ENCODE data around the gene EIF1AX. TPM values are rescaled to one million over a fixed set of nuclear protein-coding genes. Genes with fewer than 3 reads are reported as not detected.

Gene EIF1AX
- total and polyA plus RNA-seq, 9 of the 15 experiments (the other 6 are each of a cell fraction or from before 2014, with no cell fraction given): 54.2 to 178 (median 73.5) TPM

DNA sequence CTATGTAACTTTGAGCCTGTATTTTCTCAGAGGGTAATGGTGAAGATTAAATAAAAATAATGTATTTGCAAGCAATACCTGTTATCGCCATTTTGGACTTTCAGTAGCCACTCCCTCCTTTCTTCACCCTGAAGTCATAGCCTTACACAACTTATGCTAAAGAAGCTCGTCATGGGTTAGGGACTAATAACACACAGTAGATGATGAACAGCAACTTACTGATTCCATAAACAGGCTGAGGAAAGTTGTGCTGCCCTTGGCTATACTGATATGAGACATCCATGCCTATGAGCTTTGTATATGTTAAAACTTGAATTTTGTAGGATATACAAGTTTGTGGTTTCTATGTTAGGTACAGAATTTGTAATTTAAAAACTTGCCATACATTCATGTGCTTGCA, 31.7 kb upstream of the EIF1AX start:
- ChIA-PET POLR2A (no interaction called here), CTCF (ENCODE audit: low intra/inter-chr PET ratio) (no interaction called here)
- Histone ChIP-seq H3K36me3 (ENCODE audit: control insufficient read depth, insufficient read depth, low read length) (peaks cover 68% of the 10 kb centered on the region; the same call in 2 of the 3 replicates), H3K4me2 (ENCODE audit: insufficient read depth, low read length) (no peak overlapping the region), H3K9me1 (ENCODE audit: control insufficient read depth, insufficient read depth, low read length) (no peaks in the 10 kb centered on the region), H3K79me2 (ENCODE audit: control insufficient read depth, insufficient read depth, low read length) (no peaks in the 10 kb centered on the region), H4K20me1 (replicated peaks; ENCODE audit: control insufficient read depth, insufficient read depth, low read length) (no peaks in the 10 kb centered on the region), H3K4me3 (no peak overlapping the region), H3K9ac (ENCODE audit: insufficient read depth in 1 of 2, low read depth in 2 of 2, low read length in 2 of 2) (no peak overlapping the region), H3K27ac (ENCODE audit: extremely low read depth, low read depth, low read length) (no peak overlapping the region), H3K27me3 (ENCODE audit: control insufficient read depth in 2 of 2, insufficient read depth in 2 of 2, low read length in 2 of 2) (no peaks in the 10 kb centered on the region), H3K9me3 (replicated peaks; ENCODE audit: control insufficient read depth, insufficient read depth, low read depth, low read length) (no peaks in the 10 kb centered on the region), H3K4me1 (replicated peaks in 1 of 2; ENCODE audit: control insufficient read depth in 2 of 2, insufficient read depth in 2 of 2, low read length in 2 of 2) (no peaks in the 10 kb centered on the region), H2AFZ (ENCODE audit: low read depth, low read length) (no peak overlapping the region)
- intact Hi-C loops (cut with micrococcal nuclease) (no loop called here), in situ Hi-C loops (cut with MboI) (no loop called here)
- ATAC-seq (no peak), FAIRE-seq (no peak), DNase-seq (ENCODE audit: extremely low read depth in 1 of 4, low spot score in 3 of 4) (no peak)
- no TSS peak for BruUV-seq (replicated peaks)
- WGBS (ENCODE audit: insufficient coverage, low coverage, missing lambda C conversion rate): 88% methylated on average over 2 of the region's 2 CpGs
- TF ChIP-seq PCBP1 (IDR thresholded peaks at IDR 0.05; ENCODE audit: low read depth, low read length, poor library complexity, severe bottlenecking) (no peak), MEIS2 (IDR thresholded peaks at IDR 0.05; ENCODE audit: partially characterized antibody) (no peak), ZNF830 (CRISPR knock-in tag; IDR thresholded peaks at IDR 0.05) (no peak), HDGF (IDR thresholded peaks at IDR 0.05) (no peak), U2AF1 (optimal IDR thresholded peaks at IDR 0.05; ENCODE audit: low read depth, low read length) (no peak), ZNF146 (CRISPR knock-in tag; IDR thresholded peaks at IDR 0.05; ENCODE audit: unreplicated experiment) (no peak), HDAC6 (IDR thresholded peaks at IDR 0.05; ENCODE audit: low read depth, low read length) (no peak), DPF2 (IDR thresholded peaks at IDR 0.05) (no peak), U2AF2 (optimal IDR thresholded peaks at IDR 0.05; ENCODE audit: low read depth, low read length) (no peak), SMAD1 (IDR thresholded peaks at IDR 0.05; ENCODE audit: low read depth, low read length, partially characterized antibody) (no peak), HNRNPLL (IDR thresholded peaks at IDR 0.05; ENCODE audit: low read depth, low read length, poor library complexity, severe bottlenecking) (no peak)
- TF ChIP-seq, protein P1, sequence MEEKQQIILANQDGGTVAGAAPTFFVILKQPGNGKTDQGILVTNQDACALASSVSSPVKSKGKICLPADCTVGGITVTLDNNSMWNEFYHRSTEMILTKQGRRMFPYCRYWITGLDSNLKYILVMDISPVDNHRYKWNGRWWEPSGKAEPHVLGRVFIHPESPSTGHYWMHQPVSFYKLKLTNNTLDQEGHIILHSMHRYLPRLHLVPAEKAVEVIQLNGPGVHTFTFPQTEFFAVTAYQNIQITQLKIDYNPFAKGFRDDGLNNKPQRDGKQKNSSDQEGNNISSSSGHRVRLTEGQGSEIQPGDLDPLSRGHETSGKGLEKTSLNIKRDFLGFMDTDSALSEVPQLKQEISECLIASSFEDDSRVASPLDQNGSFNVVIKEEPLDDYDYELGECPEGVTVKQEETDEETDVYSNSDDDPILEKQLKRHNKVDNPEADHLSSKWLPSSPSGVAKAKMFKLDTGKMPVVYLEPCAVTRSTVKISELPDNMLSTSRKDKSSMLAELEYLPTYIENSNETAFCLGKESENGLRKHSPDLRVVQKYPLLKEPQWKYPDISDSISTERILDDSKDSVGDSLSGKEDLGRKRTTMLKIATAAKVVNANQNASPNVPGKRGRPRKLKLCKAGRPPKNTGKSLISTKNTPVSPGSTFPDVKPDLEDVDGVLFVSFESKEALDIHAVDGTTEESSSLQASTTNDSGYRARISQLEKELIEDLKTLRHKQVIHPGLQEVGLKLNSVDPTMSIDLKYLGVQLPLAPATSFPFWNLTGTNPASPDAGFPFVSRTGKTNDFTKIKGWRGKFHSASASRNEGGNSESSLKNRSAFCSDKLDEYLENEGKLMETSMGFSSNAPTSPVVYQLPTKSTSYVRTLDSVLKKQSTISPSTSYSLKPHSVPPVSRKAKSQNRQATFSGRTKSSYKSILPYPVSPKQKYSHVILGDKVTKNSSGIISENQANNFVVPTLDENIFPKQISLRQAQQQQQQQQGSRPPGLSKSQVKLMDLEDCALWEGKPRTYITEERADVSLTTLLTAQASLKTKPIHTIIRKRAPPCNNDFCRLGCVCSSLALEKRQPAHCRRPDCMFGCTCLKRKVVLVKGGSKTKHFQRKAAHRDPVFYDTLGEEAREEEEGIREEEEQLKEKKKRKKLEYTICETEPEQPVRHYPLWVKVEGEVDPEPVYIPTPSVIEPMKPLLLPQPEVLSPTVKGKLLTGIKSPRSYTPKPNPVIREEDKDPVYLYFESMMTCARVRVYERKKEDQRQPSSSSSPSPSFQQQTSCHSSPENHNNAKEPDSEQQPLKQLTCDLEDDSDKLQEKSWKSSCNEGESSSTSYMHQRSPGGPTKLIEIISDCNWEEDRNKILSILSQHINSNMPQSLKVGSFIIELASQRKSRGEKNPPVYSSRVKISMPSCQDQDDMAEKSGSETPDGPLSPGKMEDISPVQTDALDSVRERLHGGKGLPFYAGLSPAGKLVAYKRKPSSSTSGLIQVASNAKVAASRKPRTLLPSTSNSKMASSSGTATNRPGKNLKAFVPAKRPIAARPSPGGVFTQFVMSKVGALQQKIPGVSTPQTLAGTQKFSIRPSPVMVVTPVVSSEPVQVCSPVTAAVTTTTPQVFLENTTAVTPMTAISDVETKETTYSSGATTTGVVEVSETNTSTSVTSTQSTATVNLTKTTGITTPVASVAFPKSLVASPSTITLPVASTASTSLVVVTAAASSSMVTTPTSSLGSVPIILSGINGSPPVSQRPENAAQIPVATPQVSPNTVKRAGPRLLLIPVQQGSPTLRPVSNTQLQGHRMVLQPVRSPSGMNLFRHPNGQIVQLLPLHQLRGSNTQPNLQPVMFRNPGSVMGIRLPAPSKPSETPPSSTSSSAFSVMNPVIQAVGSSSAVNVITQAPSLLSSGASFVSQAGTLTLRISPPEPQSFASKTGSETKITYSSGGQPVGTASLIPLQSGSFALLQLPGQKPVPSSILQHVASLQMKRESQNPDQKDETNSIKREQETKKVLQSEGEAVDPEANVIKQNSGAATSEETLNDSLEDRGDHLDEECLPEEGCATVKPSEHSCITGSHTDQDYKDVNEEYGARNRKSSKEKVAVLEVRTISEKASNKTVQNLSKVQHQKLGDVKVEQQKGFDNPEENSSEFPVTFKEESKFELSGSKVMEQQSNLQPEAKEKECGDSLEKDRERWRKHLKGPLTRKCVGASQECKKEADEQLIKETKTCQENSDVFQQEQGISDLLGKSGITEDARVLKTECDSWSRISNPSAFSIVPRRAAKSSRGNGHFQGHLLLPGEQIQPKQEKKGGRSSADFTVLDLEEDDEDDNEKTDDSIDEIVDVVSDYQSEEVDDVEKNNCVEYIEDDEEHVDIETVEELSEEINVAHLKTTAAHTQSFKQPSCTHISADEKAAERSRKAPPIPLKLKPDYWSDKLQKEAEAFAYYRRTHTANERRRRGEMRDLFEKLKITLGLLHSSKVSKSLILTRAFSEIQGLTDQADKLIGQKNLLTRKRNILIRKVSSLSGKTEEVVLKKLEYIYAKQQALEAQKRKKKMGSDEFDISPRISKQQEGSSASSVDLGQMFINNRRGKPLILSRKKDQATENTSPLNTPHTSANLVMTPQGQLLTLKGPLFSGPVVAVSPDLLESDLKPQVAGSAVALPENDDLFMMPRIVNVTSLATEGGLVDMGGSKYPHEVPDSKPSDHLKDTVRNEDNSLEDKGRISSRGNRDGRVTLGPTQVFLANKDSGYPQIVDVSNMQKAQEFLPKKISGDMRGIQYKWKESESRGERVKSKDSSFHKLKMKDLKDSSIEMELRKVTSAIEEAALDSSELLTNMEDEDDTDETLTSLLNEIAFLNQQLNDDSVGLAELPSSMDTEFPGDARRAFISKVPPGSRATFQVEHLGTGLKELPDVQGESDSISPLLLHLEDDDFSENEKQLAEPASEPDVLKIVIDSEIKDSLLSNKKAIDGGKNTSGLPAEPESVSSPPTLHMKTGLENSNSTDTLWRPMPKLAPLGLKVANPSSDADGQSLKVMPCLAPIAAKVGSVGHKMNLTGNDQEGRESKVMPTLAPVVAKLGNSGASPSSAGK (IDR thresholded peaks at IDR 0.05): no peak
- TF ChIP-seq, protein P2, sequence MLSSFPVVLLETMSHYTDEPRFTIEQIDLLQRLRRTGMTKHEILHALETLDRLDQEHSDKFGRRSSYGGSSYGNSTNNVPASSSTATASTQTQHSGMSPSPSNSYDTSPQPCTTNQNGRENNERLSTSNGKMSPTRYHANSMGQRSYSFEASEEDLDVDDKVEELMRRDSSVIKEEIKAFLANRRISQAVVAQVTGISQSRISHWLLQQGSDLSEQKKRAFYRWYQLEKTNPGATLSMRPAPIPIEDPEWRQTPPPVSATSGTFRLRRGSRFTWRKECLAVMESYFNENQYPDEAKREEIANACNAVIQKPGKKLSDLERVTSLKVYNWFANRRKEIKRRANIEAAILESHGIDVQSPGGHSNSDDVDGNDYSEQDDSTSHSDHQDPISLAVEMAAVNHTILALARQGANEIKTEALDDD (IDR thresholded peaks at IDR 0.05): no peak
